ENCODE data around the gene BNIPL. TPM values are rescaled to one million over a fixed set of nuclear protein-coding genes. Genes with fewer than 3 reads are reported as not detected.

Gene BNIPL
- total RNA-seq, 1 experiment from 2014 or later = 0.46 TPM

DNA sequence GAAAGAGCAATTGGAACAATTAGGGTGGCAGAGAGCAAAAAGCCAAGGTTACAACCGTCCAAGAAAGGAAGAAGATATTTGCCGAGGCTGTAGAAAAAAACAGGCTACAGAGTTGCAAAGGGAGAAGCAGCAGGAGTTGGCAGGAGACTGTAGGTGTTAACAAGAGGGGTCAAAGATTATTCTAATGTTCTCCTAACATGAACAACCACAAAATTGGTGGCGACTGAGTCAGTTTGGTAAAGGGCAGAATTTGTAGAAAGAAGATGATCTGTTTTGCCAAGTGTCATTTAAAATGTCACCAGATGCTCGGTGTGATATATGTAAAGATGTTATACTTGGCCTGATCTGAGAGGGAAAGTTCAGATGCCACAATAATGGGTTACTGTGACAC is 28.5 kb upstream of the BNIPL start:
- ChIA-PET POLR2A (no interaction called here), CTCF (no interaction called here)
- H3K27ac ChIP-seq (ENCODE audit: low read length) = peak overlapping the region; percentile 90
- intact Hi-C loops (cut with micrococcal nuclease; ENCODE audit: unreplicated experiment) = no loop called here
- TF ChIP-seq, protein P1, sequence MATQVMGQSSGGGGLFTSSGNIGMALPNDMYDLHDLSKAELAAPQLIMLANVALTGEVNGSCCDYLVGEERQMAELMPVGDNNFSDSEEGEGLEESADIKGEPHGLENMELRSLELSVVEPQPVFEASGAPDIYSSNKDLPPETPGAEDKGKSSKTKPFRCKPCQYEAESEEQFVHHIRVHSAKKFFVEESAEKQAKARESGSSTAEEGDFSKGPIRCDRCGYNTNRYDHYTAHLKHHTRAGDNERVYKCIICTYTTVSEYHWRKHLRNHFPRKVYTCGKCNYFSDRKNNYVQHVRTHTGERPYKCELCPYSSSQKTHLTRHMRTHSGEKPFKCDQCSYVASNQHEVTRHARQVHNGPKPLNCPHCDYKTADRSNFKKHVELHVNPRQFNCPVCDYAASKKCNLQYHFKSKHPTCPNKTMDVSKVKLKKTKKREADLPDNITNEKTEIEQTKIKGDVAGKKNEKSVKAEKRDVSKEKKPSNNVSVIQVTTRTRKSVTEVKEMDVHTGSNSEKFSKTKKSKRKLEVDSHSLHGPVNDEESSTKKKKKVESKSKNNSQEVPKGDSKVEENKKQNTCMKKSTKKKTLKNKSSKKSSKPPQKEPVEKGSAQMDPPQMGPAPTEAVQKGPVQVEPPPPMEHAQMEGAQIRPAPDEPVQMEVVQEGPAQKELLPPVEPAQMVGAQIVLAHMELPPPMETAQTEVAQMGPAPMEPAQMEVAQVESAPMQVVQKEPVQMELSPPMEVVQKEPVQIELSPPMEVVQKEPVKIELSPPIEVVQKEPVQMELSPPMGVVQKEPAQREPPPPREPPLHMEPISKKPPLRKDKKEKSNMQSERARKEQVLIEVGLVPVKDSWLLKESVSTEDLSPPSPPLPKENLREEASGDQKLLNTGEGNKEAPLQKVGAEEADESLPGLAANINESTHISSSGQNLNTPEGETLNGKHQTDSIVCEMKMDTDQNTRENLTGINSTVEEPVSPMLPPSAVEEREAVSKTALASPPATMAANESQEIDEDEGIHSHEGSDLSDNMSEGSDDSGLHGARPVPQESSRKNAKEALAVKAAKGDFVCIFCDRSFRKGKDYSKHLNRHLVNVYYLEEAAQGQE (IDR thresholded peaks at IDR 0.05; ENCODE audit: insufficient read depth in 1 of 2, low read depth in 2 of 2, low read length in 1 of 2) = no peak
- TF ChIP-seq TCF7L2 (IDR thresholded peaks at IDR 0.05; ENCODE audit: low read depth, low read length) (no peak), CTCF (IDR thresholded peaks at IDR 0.05) (no peak), SIN3A (IDR thresholded peaks at IDR 0.05; ENCODE audit: borderline replicate concordance, insufficient read depth, low read depth, low read length) (no peak), POLR2AphosphoS5 (IDR thresholded peaks at IDR 0.05; ENCODE audit: low read depth, low read length) (no peak)
- in situ Hi-C loops (cut with HindIII; ENCODE audit: low pct_unique_long_range_greater_than_20kb, low sequenced_read_pairs) = no loop called here
- no TSS peak for BruUV-seq (replicated peaks)
- no peaks in the 10 kb centered on the region for H3K27me3 ChIP-seq (ENCODE audit: control insufficient read depth, insufficient read depth, low read length)
- H3K36me3 ChIP-seq (ENCODE audit: control insufficient read depth, insufficient read depth, low read length) = no peaks in the 10 kb centered on the region
- H3K9me3 ChIP-seq (ENCODE audit: control insufficient read depth, insufficient read depth, low read depth, low read length) = no peaks in the 10 kb centered on the region
- ATAC-seq (no peak), DNase-seq (ENCODE audit: low read depth, low spot score) (no peak)
- peak overlapping the region; percentile 91 to 95 for H3K4me3 ChIP-seq (ENCODE audit: low read depth in 2 of 2, low read length in 2 of 2)
- peaks cover 7% of the 10 kb centered on the region for H3K4me1 ChIP-seq (ENCODE audit: control insufficient read depth, insufficient read depth, low read length)

DNA sequence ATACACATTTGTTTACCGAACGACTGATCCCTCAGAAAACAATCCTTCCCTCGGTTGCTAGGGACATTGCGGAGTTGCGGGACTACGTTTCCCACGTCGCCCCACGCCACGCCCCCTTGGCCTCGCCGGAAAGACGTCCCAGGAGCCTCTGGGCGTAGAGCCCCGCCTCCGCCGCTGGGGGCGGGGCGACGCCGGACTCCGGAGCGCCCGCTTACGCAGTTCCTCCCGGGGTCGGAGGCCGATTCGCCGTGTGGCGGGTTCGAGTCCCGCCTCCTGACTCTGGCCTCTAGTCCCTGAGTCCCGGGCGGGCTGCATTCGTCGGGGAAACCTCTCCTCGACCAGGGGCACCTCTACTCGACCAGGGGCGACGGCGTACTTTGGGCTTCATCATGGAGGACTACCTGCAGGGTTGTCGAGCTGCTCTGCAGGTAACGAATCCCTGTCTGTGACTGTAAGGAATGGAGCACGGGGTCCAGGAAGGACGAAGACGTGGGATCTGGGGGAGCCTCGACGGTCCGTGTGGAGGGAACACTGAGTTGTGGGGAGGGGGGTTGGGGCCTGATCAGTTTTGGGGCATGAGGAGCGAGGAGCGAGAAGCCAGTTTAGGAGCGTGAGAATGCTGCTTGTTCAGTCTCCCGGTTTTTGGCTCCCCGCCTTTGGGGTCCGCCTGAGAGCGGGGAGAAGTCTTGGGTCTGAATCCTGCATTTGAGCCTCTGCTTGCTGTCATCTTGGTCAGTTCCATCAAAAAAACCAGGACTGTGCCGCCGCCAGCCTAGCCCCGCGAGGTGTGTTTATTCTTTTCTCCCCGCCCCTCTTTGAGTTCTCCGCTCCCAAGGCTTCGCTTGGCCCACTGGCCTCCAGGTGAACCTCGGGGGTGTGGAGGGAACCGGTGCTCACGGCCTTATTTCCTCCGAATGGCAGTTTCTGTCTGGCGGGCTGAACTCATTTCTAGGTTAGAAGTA is 27.9 kb upstream of the BNIPL start, which contains the start of gene PRUNE1:
Gene PRUNE1 (plus strand): TSS at position 206 of the 962 bp plus-strand sequence. CDS start 184 bp downstream, at position 390.
- CTCF ChIA-PET = interaction anchor here (0.5 kb wide), 1 partner anchor 15 kb away, joined by 9 read pairs; no protein-coding TSS in a partner anchor
- TF ChIP-seq TCF7L2 (IDR thresholded peaks at IDR 0.05; ENCODE audit: low read depth, low read length) (no peak), SIN3A (IDR thresholded peaks at IDR 0.05; ENCODE audit: borderline replicate concordance, insufficient read depth, low read depth, low read length) (no peak; the same call in 1 of the 2 replicates), POLR2AphosphoS5 (IDR thresholded peaks at IDR 0.05; ENCODE audit: low read depth, low read length) (0 out of 2 replicates have a peak, but pooled peaks have one; percentile 36)

More for the DNA sequence above, 27.9 kb upstream of the BNIPL start, which contains the start of gene PRUNE1:
- Histone ChIP-seq H3K36me3 (ENCODE audit: control insufficient read depth, insufficient read depth, low read length) (no peaks in the 10 kb centered on the region), H3K9me3 (ENCODE audit: control insufficient read depth, insufficient read depth, low read depth, low read length) (no peaks in the 10 kb centered on the region), H3K27ac (ENCODE audit: low read length) (peak within 1 kb of the TSS; percentile 94), H3K4me1 (ENCODE audit: control insufficient read depth, insufficient read depth, low read length) (peaks cover 7% of the 10 kb centered on the region), H3K4me3 (ENCODE audit: low read depth in 2 of 2, low read length in 2 of 2) (peak within 1 kb of the TSS; percentile 91 to 95), H3K27me3 (ENCODE audit: control insufficient read depth, insufficient read depth, low read length) (no peaks in the 10 kb centered on the region)
- ATAC-seq (peak; percentile 87), DNase-seq (ENCODE audit: low read depth, low spot score) (peak; percentile 91)
- in situ Hi-C loops (cut with HindIII; ENCODE audit: low pct_unique_long_range_greater_than_20kb, low sequenced_read_pairs) (no loop called here), intact Hi-C loops (cut with micrococcal nuclease; ENCODE audit: unreplicated experiment) (no loop called here)
- BruUV-seq (replicated peaks) = TSS peak; percentile 77
- POLR2A ChIA-PET = no interaction called here

Data from Panc1 (cell line).